HG02798 (cell line): Measurements from ENCODE around the gene CTNNA3.
A peak's percentile ranks its signal among the peaks of the same experiment; 100 is the strongest.

Experiments used
- ATAC-seq: cut with Tn5 transposase; IDR thresholded peaks from one replicate; pipeline ENCODE4 v1.9.1; 2021; ENCODE audit warnings: mild to moderate bottlenecking; ENCODE audit not compliant: unreplicated experiment, poor library complexity

CTNNA3 gene

GRCh38 chr10:66982053-66982420, 714.0 kb downstream of the CTNNA3 start:
- ATAC-seq: no peak

DNA sequence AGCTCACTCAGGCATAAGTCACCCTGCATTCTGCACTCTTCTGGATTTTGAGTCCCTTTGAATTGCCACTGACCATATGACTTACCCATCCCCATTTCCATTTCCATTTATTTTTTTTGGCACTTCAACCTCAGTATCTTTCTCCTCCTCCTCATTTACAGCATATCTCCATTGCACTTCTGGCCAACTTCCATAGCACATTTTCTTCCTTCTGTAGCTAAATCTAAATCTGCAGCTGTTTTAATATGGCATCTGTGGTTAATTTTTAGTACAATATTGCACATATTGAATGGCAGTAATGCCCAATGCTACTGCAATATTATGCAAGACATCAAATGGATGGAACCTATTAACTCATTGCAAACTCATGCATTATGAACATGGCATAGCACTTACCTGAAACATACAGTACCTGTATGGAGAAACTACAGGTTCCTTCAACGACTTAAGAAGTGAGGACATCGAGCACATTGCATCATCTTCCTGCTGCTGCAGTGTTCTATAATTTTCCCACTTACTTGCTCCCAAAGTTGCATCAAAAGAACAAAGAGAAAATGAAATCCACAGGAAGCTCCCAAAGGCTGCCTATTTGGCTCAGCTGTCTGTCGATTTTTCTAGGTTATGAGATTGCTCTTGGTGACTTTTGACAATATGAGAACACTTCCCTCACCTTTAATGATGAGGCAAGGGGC, 714.5 kb downstream of the CTNNA3 start:
- no peak for ATAC-seq

GRCh38 chr10:66980246-66980815, 715.7 kb downstream of the CTNNA3 start:
- no peak for ATAC-seq

- no peak for ATAC-seq
Measured at GRCh38 chr10:66964946-66965345, 731.0 kb downstream of the CTNNA3 start.

DNA sequence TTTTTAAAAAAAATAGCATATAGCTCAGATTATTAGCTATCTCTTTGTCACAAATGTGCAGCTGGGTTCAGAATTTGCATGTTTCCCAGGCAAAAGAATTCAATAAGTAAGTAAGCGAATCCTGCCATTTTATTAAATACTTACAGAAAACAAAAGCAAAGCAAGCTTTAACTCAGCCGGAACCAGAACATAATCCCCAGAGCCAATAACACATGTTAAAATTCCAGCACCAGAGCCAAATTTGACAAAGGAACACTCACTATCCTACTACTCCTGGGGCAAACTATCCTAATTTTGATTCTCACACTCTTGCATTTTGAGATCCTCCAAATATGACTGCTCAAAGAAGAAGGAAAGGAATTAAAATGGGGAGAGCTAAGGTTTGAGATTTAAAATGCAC, 737.5 kb downstream of the CTNNA3 start:
- no peak for ATAC-seq

DNA sequence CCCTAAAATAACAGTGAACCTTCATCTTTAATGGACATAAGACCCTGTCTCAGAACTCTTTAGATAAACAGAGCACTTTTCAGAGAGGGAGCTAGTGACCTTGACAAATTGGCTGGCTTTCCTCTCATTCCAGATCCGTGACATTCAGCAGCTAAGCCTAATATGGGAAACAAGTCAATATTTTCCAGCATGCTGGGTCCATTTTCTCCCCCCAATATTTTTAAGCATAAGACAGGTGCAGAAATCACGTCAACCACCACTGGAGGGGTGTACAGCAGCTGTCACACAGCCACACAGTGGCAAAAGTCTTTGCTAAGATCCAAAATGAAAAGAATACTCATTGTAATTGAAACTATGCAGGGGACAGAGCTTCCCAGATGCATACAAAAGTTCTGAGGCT, 744.1 kb downstream of the CTNNA3 start:
- no peak for ATAC-seq

GRCh38 chr10:66943590-66943989, 752.4 kb downstream of the CTNNA3 start:
- no peak for ATAC-seq

DNA sequence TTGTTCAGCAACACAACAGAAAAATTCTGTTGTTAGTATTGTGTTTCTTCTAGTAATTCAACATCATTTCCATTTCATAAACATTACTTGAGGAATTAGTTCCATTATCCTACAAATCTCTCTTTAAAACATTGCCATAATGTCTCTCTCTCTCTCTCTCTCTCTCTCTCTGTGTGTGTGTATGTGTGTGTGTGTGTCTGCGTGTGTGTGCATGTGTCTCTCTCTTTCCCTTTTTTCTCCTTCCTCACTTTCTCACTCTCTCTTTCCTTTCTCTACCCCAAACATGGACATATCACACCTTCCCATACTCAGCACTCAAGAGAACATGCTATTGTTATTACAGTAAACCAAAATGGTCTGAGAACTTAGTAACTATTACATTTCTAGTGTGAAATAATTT, 753.6 kb downstream of the CTNNA3 start:
- no peak for ATAC-seq

DNA sequence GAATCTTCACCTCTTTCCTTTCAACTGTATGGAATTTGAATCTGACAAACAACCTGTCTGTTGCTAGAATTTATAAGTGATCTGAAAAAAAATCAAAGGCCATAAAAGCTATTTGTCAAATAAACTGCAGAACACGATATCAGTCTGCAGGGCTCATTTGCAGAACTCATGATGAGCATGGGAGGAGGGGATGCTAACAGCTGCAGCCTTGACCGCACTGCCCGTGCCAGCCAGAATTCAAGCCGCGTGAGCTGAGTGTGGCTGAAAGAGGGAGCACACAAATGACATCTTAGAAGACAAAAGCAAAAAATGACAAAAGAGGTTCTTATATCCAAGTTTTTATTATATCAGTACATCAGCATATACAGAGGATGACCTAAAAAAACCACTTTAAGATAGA, 754.5 kb downstream of the CTNNA3 start:
- no peak for ATAC-seq

GRCh38 chr10:66940965-66941364, 755.0 kb downstream of the CTNNA3 start:
- ATAC-seq: no peak

- ATAC-seq: no peak
Measured at GRCh38 chr10:66934711-66935110, 761.3 kb downstream of the CTNNA3 start.

GRCh38 chr10:66931949-66932343, 764.0 kb downstream of the CTNNA3 start:
- no peak for ATAC-seq

GRCh38 chr10:66931340-66931948, 764.6 kb downstream of the CTNNA3 start:
- peak; percentile 77 for ATAC-seq

DNA sequence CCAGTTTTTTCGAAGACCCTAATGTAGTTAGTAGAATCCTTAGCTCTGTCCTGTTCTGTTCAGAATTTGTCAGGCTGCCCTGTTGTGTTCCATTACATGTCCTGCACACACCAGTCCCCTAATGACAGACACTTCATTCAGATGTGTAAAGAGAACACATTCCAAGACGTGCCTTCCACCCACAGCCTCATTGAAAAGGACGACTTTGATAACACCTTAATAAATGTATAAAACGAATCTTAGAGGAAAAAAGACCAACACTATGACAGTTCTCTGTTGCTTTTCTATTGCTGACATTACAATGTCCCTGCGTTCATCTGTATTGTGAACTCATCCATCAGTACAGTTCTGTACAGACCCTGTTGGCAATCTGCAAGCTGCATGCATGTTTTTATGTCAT, 766.6 kb downstream of the CTNNA3 start:
- no peak for ATAC-seq

DNA sequence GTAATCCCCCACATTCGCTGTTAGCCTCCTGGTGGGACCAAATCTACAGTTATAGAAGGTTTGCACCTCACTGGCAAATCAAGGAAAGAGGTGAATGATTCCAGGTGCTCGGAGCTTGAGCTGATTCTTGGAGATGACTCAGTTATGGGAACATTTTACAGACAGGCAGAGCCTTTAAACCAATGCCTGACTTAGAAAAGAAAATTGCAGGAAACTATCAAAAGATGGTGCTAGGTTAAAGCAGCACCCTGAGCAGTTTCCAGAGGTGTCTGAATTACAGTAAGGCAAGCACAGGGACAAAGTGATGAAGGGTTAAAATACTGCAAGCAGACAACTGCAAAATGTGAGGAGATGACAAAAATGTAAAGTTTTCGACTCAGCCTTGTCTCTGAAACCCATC, 767.2 kb downstream of the CTNNA3 start:
- ATAC-seq: no peak

DNA sequence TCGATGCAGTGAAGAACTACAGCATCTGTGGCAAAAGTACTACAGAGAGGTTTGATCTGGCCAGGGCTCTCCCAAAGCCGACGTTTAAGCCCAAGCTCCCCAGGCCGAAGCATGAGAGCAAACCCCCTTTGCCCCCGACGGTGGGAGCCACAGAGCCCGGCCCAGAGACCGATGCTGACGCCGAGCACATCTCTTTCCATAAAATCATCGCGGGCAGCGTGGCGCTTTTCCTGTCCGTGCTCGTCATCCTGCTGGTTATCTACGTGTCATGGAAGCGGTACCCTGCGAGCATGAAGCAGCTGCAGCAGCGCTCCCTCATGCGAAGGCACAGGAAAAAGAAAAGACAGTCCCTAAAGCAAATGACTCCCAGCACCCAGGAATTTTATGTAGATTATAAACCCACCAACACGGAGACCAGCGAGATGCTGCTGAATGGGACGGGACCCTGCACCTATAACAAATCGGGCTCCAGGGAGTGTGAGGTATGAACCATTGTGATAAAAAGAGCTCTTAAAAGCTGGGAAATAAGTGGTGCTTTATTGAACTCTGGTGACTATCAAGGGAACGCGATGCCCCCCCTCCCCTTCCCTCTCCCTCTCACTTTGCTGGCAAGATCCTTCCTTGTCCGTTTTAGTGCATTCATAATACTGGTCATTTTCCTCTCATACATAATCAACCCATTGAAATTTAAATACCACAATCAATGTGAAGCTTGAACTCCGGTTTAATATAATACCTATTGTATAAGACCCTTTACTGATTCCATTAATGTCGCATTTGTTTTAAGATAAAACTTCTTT, 767.8 kb downstream of the CTNNA3 start:
- no peak for ATAC-seq

- ATAC-seq: no peak
Measured at GRCh38 chr10:66927251-66927935, 768.6 kb downstream of the CTNNA3 start.

DNA sequence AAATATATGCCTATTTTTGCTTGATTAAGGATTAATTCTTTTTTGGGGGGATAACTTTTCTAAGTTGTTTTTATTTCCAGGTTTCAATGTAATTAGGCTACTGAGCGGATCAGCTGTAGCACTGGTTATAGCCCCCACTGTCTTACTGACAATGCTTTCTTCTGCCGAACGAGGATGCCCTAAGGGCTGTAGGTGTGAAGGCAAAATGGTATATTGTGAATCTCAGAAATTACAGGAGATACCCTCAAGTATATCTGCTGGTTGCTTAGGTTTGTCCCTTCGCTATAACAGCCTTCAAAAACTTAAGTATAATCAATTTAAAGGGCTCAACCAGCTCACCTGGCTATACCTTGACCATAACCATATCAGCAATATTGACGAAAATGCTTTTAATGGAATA, 769.2 kb downstream of the CTNNA3 start:
- no peak for ATAC-seq

DNA sequence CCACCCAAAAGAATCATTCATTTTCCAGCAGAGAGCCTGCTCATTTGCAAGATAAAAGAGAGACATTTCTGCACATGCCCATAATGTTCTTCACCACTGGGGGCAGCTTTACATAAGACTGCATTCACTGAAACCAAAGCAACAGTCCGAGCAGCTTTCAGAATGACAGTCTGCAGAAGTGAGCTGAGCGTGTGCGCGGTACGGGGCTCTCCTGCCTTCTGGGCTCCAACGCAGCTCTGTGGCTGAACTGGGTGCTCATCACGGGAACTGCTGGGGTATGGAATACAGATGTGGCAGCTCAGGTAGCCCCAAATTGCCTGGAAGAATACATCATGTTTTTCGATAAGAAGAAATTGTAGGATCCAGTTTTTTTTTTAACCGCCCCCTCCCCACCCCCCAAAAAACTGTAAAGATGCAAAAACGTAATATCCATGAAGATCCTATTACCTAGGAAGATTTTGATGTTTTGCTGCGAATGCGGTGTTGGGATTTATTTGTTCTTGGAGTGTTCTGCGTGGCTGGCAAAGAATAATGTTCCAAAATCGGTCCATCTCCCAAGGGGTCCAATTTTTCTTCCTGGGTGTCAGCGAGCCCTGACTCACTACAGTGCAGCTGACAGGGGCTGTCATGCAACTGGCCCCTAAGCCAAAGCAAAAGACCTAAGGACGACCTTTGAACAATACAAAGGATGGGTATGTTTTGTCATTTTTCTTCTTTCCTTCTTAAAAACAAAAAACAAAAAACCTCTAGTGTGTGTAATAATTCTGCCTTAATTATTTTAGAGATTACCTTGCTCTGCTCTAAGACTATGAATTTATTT, 769.9 kb downstream of the CTNNA3 start, which contains the start of gene LRRTM3:
Gene LRRTM3 (plus strand): TSS at position 141 of the 820 bp plus-strand sequence.
- peak; percentile 100 for ATAC-seq

DNA sequence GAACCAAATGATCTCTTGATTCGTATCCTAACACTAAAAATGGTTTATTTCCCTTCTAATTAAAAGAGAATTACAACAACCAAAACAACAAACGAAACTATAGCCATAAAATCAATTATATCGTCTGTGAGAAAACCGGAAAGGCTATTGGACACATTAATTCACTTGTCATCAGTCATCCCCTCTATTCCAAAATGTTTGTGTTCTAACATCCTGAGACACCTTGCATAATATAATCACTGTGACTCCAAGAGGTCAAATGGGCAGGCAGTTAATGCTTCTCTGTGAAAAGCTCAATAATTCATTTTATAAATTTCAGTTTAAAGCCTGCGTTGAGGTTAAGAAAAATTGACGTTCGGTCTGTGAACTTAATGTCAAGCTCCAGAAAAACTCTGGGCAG, 770.6 kb downstream of the CTNNA3 start:
- no peak for ATAC-seq
